HepG2 (cell line): ENCODE data around the gene SLC13A3. TPM values are rescaled to one million over a fixed set of nuclear protein-coding genes. Genes with fewer than 3 reads are reported as not detected.

ENCODE experiments used
- ATAC-seq: fragments of 200-7000 bp; cut with Tn5 transposase; 3 replicates; pipeline ENCODE4 v1.9.1; 2020; ENCODE audit warnings: mild to moderate bottlenecking, moderate library complexity
- BruUV-seq: library from RNA; stranded (reverse); fragments of 400-500 nt; replicated peaks from 2 replicates; lab custom pipeline; 2021; lab: Mats Ljungman, UMichigan
- CTCF ChIA-PET: fragments of 300-600 bp; formaldehyde crosslinking; extraction: SDS; loops from one replicate; lab custom pipeline; 2021; ENCODE audit warnings: low total read pairs, inconsistent platforms, low intra/inter-chr PET ratio; lab: Yijun Ruan, JAX
- POLR2A ChIA-PET: fragments of 350-600 bp; sonication (Branson Sonifier 250); formaldehyde crosslinking; loops from one replicate; lab custom pipeline; 2020; ENCODE audit warnings: antibody characterized with exemption, inconsistent platforms; lab: Yijun Ruan, JAX
- DNase-seq: peaks from one replicate; pipeline ENCODE4 v3.0.0-alpha.2; 2015; ENCODE audit warnings: low spot score
- FAIRE-seq: peaks from 3 replicates; lab custom pipeline; 2011; peaks lifted over from hg19 to GRCh38; lab: Jason Lieb, UNC
- H2AFZ ChIP-seq: one replicate; pipeline ENCODE4 v1.6.1; 2011; ENCODE audit warnings: low read length, inconsistent platforms
- H3K27ac ChIP-seq: fragments of 300-600 bp; 3 replicates; pipeline ENCODE4 v1.8.0; 2011; ENCODE audit warnings: mixed run types, mild to moderate bottlenecking, mixed read lengths, low read length, inconsistent platforms; ENCODE audit not compliant: insufficient read depth; ENCODE audit errors: extremely low read length
- H3K27me3 ChIP-seq, 2 experiments: fragments of 200-600 bp in 1 of 2; 2 replicates in 1 of 2; 3 replicates in 1 of 2; pipeline versions ENCODE4 v1.6.0 to v1.8.0; 2011; ENCODE audit warnings: low read length in 2 of 2, mild to moderate bottlenecking in 2 of 2, moderate library complexity in 2 of 2, inconsistent platforms in 1 of 2; ENCODE audit not compliant: insufficient read depth in 2 of 2, control insufficient read depth in 1 of 2
- H3K36me3 ChIP-seq, 2 experiments: fragments of 200-600 bp in 1 of 2; replicated peaks in 1 of 2; 2 replicates in 1 of 2; 3 replicates in 1 of 2; pipeline versions ENCODE4 v1.5.1 to v1.8.0; 2011; ENCODE audit warnings: low read length in 2 of 2, inconsistent platforms in 1 of 2; ENCODE audit not compliant: insufficient read depth in 2 of 2, control insufficient read depth in 1 of 2
- H3K4me1 ChIP-seq: 2 replicates; pipeline ENCODE4 v1.5.1; 2012; ENCODE audit warnings: low read length, inconsistent platforms; ENCODE audit not compliant: insufficient read depth
- H3K4me2 ChIP-seq: 2 replicates; pipeline ENCODE4 v1.6.0; 2011; ENCODE audit warnings: low read depth, low read length, inconsistent platforms
- H3K4me3 ChIP-seq, 3 experiments: fragments of 200-600 bp in 1 of 3; sonication (generic), shearing (Covaris generic) in 1 of 3; replicated peaks in 1 of 3; 2 replicates each; pipeline ENCODE4 v1.5.1; 2011 to 2016; ENCODE audit warnings: low read length in 3 of 3, inconsistent platforms in 2 of 3, low read depth in 2 of 3, mild to moderate bottlenecking in 2 of 3, control low read depth in 1 of 3, mixed read lengths in 1 of 3; ENCODE audit not compliant: insufficient read depth in 1 of 3
- H3K79me2 ChIP-seq: one replicate; pipeline ENCODE4 v1.6.1; 2011; ENCODE audit warnings: low read length, inconsistent platforms; ENCODE audit not compliant: insufficient read depth
- H3K9ac ChIP-seq: 2 replicates; pipeline ENCODE4 v1.6.0; 2011; ENCODE audit warnings: mild to moderate bottlenecking, low read depth, low read length, inconsistent platforms; ENCODE audit not compliant: insufficient read depth
- H3K9me3 ChIP-seq: 2 replicates; pipeline ENCODE4 v1.5.1; 2012; ENCODE audit warnings: mild to moderate bottlenecking, low read length
- H4K20me1 ChIP-seq: 2 replicates; pipeline ENCODE4 v1.6.0; 2011; ENCODE audit warnings: inconsistent platforms, mild to moderate bottlenecking, low read length, moderate library complexity; ENCODE audit not compliant: insufficient read depth
- FOXP1 ChIP-seq, 2 experiments: fragments of 450-650 bp in 1 of 2; IDR thresholded peaks; 2 replicates each; pipeline ENCODE4 v1.6.1; 2017 to 2018; ENCODE audit warnings: antibody characterized with exemption in 1 of 2
- HES4 ChIP-seq: sonication (generic); formaldehyde crosslinking; IDR thresholded peaks from 2 replicates; pipeline ENCODE4 v1.9.0; 2021; ENCODE audit warnings: mild to moderate bottlenecking, missing genetic modification reagents, borderline replicate concordance
- ISL2 ChIP-seq: sonication (generic); formaldehyde crosslinking; IDR thresholded peaks from 2 replicates; pipeline ENCODE4 v1.5.0; 2020; ENCODE audit warnings: missing genetic modification reagents
- MAF1 ChIP-seq: sonication (generic); formaldehyde crosslinking; IDR thresholded peaks from 2 replicates; pipeline ENCODE4 v1.5.0; 2020; ENCODE audit warnings: missing genetic modification reagents, borderline replicate concordance
- MED8 ChIP-seq: sonication (generic); formaldehyde crosslinking; IDR thresholded peaks from 2 replicates; pipeline ENCODE4 v1.8.1; 2023; ENCODE audit warnings: mild to moderate bottlenecking, missing genetic modification reagents; ENCODE audit not compliant: insufficient replicate concordance
- MIER3 ChIP-seq: IDR thresholded peaks from 2 replicates; pipeline ENCODE4 v1.6.1; 2016; ENCODE audit warnings: missing compliant biosample characterization, borderline replicate concordance
- MTF2 ChIP-seq: sonication (generic); formaldehyde crosslinking; IDR thresholded peaks from 2 replicates; pipeline ENCODE4 v1.5.0; 2020; ENCODE audit warnings: missing genetic modification reagents, borderline replicate concordance
- NFE2L2 ChIP-seq: fragments of 150-350 bp; IDR thresholded peaks from 2 replicates; pipeline ENCODE4 v1.6.1; 2014; ENCODE audit warnings: low read length
- NFIB ChIP-seq: sonication (generic); formaldehyde crosslinking; IDR thresholded peaks from 2 replicates; pipeline ENCODE4 v1.9.0; 2021; ENCODE audit warnings: missing genetic modification reagents, mild to moderate bottlenecking, borderline replicate concordance
- PHF5A ChIP-seq: IDR thresholded peaks from one replicate; pipeline ENCODE4 v1.6.1; 2018; ENCODE audit warnings: low read depth, missing genetic modification reagents; ENCODE audit not compliant: unreplicated experiment
- SKIL ChIP-seq: sonication (generic); formaldehyde crosslinking; IDR thresholded peaks from 2 replicates; pipeline ENCODE4 v1.8.0; 2022; ENCODE audit warnings: missing genetic modification reagents, mild to moderate bottlenecking, moderate library complexity, borderline replicate concordance
- TP53 ChIP-seq: sonication (generic); formaldehyde crosslinking; conservative IDR thresholded peaks from 2 replicates; pipeline ENCODE4 v1.4.0; 2020; ENCODE audit warnings: missing genetic modification reagents
- ZBTB42 ChIP-seq: sonication (generic); formaldehyde crosslinking; IDR thresholded peaks from 2 replicates; pipeline ENCODE4 v1.5.0; 2020; ENCODE audit warnings: mild to moderate bottlenecking, missing genetic modification reagents
- ZFP90 ChIP-seq: sonication (generic); formaldehyde crosslinking; IDR thresholded peaks from 2 replicates; pipeline ENCODE4 v1.8.0; 2022; ENCODE audit warnings: missing genetic modification reagents, mild to moderate bottlenecking, inconsistent platforms, borderline replicate concordance
- ZNF251 ChIP-seq: sonication (generic); formaldehyde crosslinking; IDR thresholded peaks from 2 replicates; pipeline ENCODE4 v1.9.0; 2021; ENCODE audit warnings: mild to moderate bottlenecking, missing genetic modification reagents
- ZNF3 ChIP-seq: IDR thresholded peaks from 2 replicates; pipeline ENCODE4 v1.7.0; 2017; ENCODE audit warnings: inconsistent platforms
- ZNF577 ChIP-seq: sonication (generic); formaldehyde crosslinking; IDR thresholded peaks from 2 replicates; pipeline ENCODE4 v1.4.0; 2020; ENCODE audit warnings: mild to moderate bottlenecking, low read depth, missing genetic modification reagents, borderline replicate concordance
- ZNF629 ChIP-seq: sonication (generic); formaldehyde crosslinking; conservative IDR thresholded peaks from 2 replicates; pipeline ENCODE4 v1.5.0; 2020; ENCODE audit warnings: missing genetic modification reagents
- ZNF672 ChIP-seq: sonication (generic); formaldehyde crosslinking; IDR thresholded peaks from 2 replicates; pipeline ENCODE4 v1.8.1; 2022; ENCODE audit warnings: missing genetic modification reagents
- ZZZ3 ChIP-seq: sonication (generic); formaldehyde crosslinking; IDR thresholded peaks from 2 replicates; pipeline ENCODE4 v1.4.0; 2020; ENCODE audit warnings: missing genetic modification reagents, mild to moderate bottlenecking, borderline replicate concordance
- WGBS: methylation state at CpG from one replicate; pipeline ENCODE4 v1.1.6; 2017; ENCODE audit warnings: low lambda C conversion rate; 5-methylcytosine and 5-hydroxymethylcytosine counted together
- in situ Hi-C: cut with HindIII; loops from 2 replicates; pipeline ENCODE4 v1.10.0; 2017; ENCODE audit warnings: low pct_unique_long_range_greater_than_20kb; ENCODE audit not compliant: extremely low pct_ligation_motif_present
- intact Hi-C: fragments of 100-400 bp; cut with micrococcal nuclease; formaldehyde crosslinking; loops from one replicate; pipeline ENCODE4 v1.10.0; 2022; ENCODE audit not compliant: unreplicated experiment
- polyA plus RNA-seq, 8 experiments: library from polyadenylated mRNA; depleted of rRNA in 3 of 8; stranded (reverse) in 7 of 8; unstranded in 1 of 8; fragments of >200 nt; fragmentation: Illumina TruSeq in 4 of 8; extraction: Trizol in 4 of 8; gene quantifications; 2 replicates each; pipeline versions ENCODE4 v1.2.1 to v1.2.3, GENCODE V29; 2011 to 2016; ENCODE audit warnings: low read depth in 4 of 8, missing spikeins in 1 of 8, mixed read lengths in 1 of 8; ENCODE audit not compliant: insufficient read depth in 1 of 8
- total RNA-seq, 5 experiments: library from RNA; depleted of rRNA; stranded (reverse); fragments of >200 nt; fragmentation: Illumina TruSeq; extraction: Trizol; gene quantifications; 2 replicates each; pipeline ENCODE4 v1.2.3, GENCODE V29; 2016; ENCODE audit warnings: low read depth in 1 of 5
- TF ChIP-seq, protein P1 (sequence below): sonication (generic); formaldehyde crosslinking; IDR thresholded peaks from 2 replicates; pipeline ENCODE4 v1.4.0; 2020; ENCODE audit warnings: missing genetic modification reagents, low read depth, mild to moderate bottlenecking, borderline replicate concordance
- TF ChIP-seq, protein P2 (sequence below): sonication (generic); IDR thresholded peaks from 2 replicates; pipeline ENCODE4 v1.6.1; 2016; ENCODE audit warnings: low read depth, borderline replicate concordance

SLC13A3 gene
- total and polyA plus RNA-seq, 2 of the 13 experiments (the other 11 are each of a cell fraction or from before 2014, with no cell fraction given), result 66.5 to 76.0 TPM

GRCh38 chr20:46631212-46631869 is 19.9 kb downstream of the SLC13A3 start:
- Histone ChIP-seq H3K36me3 (peaks cover 12 to 18% of the 10 kb centered on the region in 2 experiments), H3K27me3 (no peaks in the 10 kb centered on the region), H3K79me2 (no peaks in the 10 kb centered on the region), H2AFZ (no peak overlapping the region), H3K4me1 (peaks cover 88% of the 10 kb centered on the region), H3K27ac (peak overlapping the region; percentile 59), H3K9ac (peak overlapping the region; percentile 47), H3K9me3 (peaks cover 18% of the 10 kb centered on the region), H3K4me2 (peak overlapping the region; percentile 15; the same call in 1 of the 2 replicates), H4K20me1 (no peaks in the 10 kb centered on the region), H3K4me3 (no peak overlapping the region)
- peak; percentile 66 for FAIRE-seq
- BruUV-seq, result TSS peak; percentile 72
- ChIA-PET POLR2A (interaction anchor here (0.7 to 4.2 kb wide), 11 partner anchors 9 to 80 kb away, joined by 3 to 31 read pairs (median 6); partner anchors contain the start of genes OCSTAMP and SLC13A3), CTCF (no interaction called here)
- 82% methylated on average over 8 of the region's 8 CpGs for WGBS
- peak; percentile 98 for DNase-seq
- in situ Hi-C loops, result no loop called here
- intact Hi-C loops, result loop anchor here (1.0 kb wide), 1 partner anchor 24 kb away; no protein-coding TSS in a partner anchor
- peak; percentile 79 for ATAC-seq
- TF ChIP-seq ISL2 (CRISPR knock-in tag) (no peak), ZNF672 (CRISPR knock-in tag) (no peak), NFE2L2 (no peak), ZNF577 (CRISPR knock-in tag) (no peak), ZNF629 (peak; percentile 40; the same call in 1 of the 2 replicates), MAF1 (CRISPR knock-in tag) (no peak), FOXP1 (IDR thresholded peaks at IDR 0.05) (no peak), FOXP1 (CRISPR knock-in tag; IDR thresholded peaks at IDR 0.05) (peak; percentile 32; the same call in 1 of the 2 replicates), MTF2 (CRISPR knock-in tag) (no peak), TP53 (no peak), ZNF3 (CRISPR knock-in tag) (no peak), HES4 (no peak), NFIB (no peak), PHF5A (CRISPR knock-in tag) (no peak), SKIL (no peak), ZFP90 (CRISPR knock-in tag) (no peak), MIER3 (CRISPR knock-in tag) (peak; percentile 72), ZZZ3 (CRISPR knock-in tag) (no peak), MED8 (CRISPR knock-in tag) (no peak), ZBTB42 (CRISPR knock-in tag) (no peak), ZNF251 (CRISPR knock-in tag) (no peak)
- TF ChIP-seq, protein P1, sequence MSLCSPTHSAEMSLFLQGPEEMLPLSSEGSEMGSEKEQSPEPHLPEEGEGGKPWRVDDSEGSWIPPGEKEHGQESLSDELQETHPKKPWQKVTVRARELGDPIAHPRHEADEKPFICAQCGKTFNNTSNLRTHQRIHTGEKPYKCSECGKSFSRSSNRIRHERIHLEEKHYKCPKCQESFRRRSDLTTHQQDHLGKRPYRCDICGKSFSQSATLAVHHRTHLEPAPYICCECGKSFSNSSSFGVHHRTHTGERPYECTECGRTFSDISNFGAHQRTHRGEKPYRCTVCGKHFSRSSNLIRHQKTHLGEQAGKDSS, result no peak
- TF ChIP-seq, protein P2, sequence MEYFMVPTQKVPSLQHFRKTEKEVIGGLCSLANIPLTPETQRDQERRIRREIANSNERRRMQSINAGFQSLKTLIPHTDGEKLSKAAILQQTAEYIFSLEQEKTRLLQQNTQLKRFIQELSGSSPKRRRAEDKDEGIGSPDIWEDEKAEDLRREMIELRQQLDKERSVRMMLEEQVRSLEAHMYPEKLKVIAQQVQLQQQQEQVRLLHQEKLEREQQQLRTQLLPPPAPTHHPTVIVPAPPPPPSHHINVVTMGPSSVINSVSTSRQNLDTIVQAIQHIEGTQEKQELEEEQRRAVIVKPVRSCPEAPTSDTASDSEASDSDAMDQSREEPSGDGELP, result no peak
